Trophoblast cell (in vitro differentiated cells and primary cell): ENCODE results near the gene EXOC3L4.
A peak's percentile ranks its signal among the peaks of the same experiment; 100 is the strongest.

Source experiments
- DNase-seq, 2 donors: peaks; one replicate each; pipeline ENCODE4 v3.0.0-alpha.2; 2016
- H2AFZ ChIP-seq: 2 replicates; pipeline ENCODE4 v1.6.1; 2013; ENCODE audit warnings: low read length, moderate library complexity, mild to moderate bottlenecking; ENCODE audit not compliant: insufficient read depth, poor library complexity
- H2AK5ac ChIP-seq: 2 replicates; pipeline ENCODE4 v1.6.1; 2013; ENCODE audit warnings: mild to moderate bottlenecking, low read length
- H2BK120ac ChIP-seq: 2 replicates; pipeline ENCODE4 v1.6.1; 2013; ENCODE audit warnings: low read length, mild to moderate bottlenecking, moderate library complexity; ENCODE audit not compliant: insufficient read depth, poor library complexity
- H2BK12ac ChIP-seq: 2 replicates; pipeline ENCODE4 v1.6.1; 2013; ENCODE audit warnings: mild to moderate bottlenecking, low read length, moderate library complexity
- H2BK5ac ChIP-seq: 2 replicates; pipeline ENCODE4 v1.6.1; 2013; ENCODE audit warnings: low read length, low read depth, moderate library complexity, mild to moderate bottlenecking; ENCODE audit not compliant: poor library complexity
- H3K14ac ChIP-seq: 2 replicates; pipeline ENCODE4 v1.6.1; 2013; ENCODE audit warnings: mild to moderate bottlenecking, low read length
- H3K18ac ChIP-seq: 2 replicates; pipeline ENCODE4 v1.6.1; 2013; ENCODE audit warnings: mild to moderate bottlenecking, low read length
- H3K23ac ChIP-seq: 2 replicates; pipeline ENCODE4 v1.6.1; 2013; ENCODE audit warnings: low read length
- H3K27ac ChIP-seq: 2 replicates; pipeline ENCODE4 v1.5.1; 2013; ENCODE audit warnings: low read depth, mild to moderate bottlenecking, inconsistent platforms, low read length, moderate library complexity
- H3K27me3 ChIP-seq: 2 replicates; pipeline ENCODE4 v1.6.1; 2013; ENCODE audit warnings: inconsistent platforms, mild to moderate bottlenecking, low read length, moderate library complexity; ENCODE audit not compliant: insufficient read depth
- H3K36me3 ChIP-seq, 2 experiments: 1 replicate in 1 of 2; 2 replicates in 1 of 2; pipeline ENCODE4 v1.6.1; 2013; ENCODE audit warnings: low read length in 2 of 2, mild to moderate bottlenecking in 2 of 2, moderate library complexity in 1 of 2; ENCODE audit not compliant: insufficient read depth in 2 of 2, control insufficient read depth in 1 of 2
- H3K4ac ChIP-seq: 2 replicates; pipeline ENCODE4 v1.6.1; 2013; ENCODE audit warnings: low read depth, mild to moderate bottlenecking, low read length, moderate library complexity
- H3K4me1 ChIP-seq, 2 experiments: 1 replicate in 1 of 2; 2 replicates in 1 of 2; pipeline ENCODE4 v1.6.1; 2013; ENCODE audit warnings: low read length in 2 of 2, mild to moderate bottlenecking in 2 of 2, moderate library complexity in 1 of 2; ENCODE audit not compliant: insufficient read depth in 2 of 2, control insufficient read depth in 1 of 2
- H3K4me2 ChIP-seq: 2 replicates; pipeline ENCODE4 v1.6.1; 2013; ENCODE audit warnings: inconsistent platforms, mild to moderate bottlenecking, low read length, moderate library complexity
- H3K4me3 ChIP-seq: 2 replicates; pipeline ENCODE4 v1.5.1; 2013; ENCODE audit warnings: mild to moderate bottlenecking, low read depth, low read length, inconsistent platforms
- H3K79me1 ChIP-seq: one replicate; pipeline ENCODE4 v1.6.1; 2013; ENCODE audit warnings: low read length
- H3K79me2 ChIP-seq: 2 replicates; pipeline ENCODE4 v1.6.1; 2013; ENCODE audit warnings: low read length, mild to moderate bottlenecking; ENCODE audit not compliant: control insufficient read depth, insufficient read depth, poor library complexity
- H3K9ac ChIP-seq: 2 replicates; pipeline ENCODE4 v1.6.1; 2013; ENCODE audit warnings: mild to moderate bottlenecking, low read length
- H3K9me3 ChIP-seq: 2 replicates; pipeline ENCODE4 v1.6.1; 2013; ENCODE audit warnings: low read depth, mild to moderate bottlenecking, control low read depth, inconsistent platforms, low read length; ENCODE audit not compliant: insufficient read depth
- H4K12ac ChIP-seq: 2 replicates; pipeline ENCODE4 v1.6.1; 2013; ENCODE audit warnings: low read depth, mild to moderate bottlenecking, low read length, moderate library complexity
- H4K8ac ChIP-seq: 2 replicates; pipeline ENCODE4 v1.6.1; 2013; ENCODE audit warnings: low read depth, mild to moderate bottlenecking, low read length, moderate library complexity
- H4K91ac ChIP-seq: one replicate; pipeline ENCODE4 v1.6.1; 2013; ENCODE audit warnings: low read depth, mild to moderate bottlenecking, low read length, moderate library complexity
- WGBS: extraction: QIAGEN DNeasy Blood & Tissue Kit; methylation state at CpG from one replicate; pipeline ENCODE4 v1.1.7; 2013; ENCODE audit warnings: missing lambda C conversion rate; ENCODE audit not compliant: insufficient read length, insufficient coverage; ENCODE audit errors: extremely low coverage; 5-methylcytosine and 5-hydroxymethylcytosine counted together

The EXOC3L4 gene

GRCh38 chr14:103123634-103124500, 29.3 kb downstream of the EXOC3L4 start:
- Histone ChIP-seq H3K18ac (no peak overlapping the region), H3K27me3 (peaks cover 15% of the 10 kb centered on the region), H3K14ac (no peak overlapping the region), H3K27ac (no peak overlapping the region), H3K4me2 (peak overlapping the region; percentile 45), H3K23ac (no peak overlapping the region), H2AFZ (no peak overlapping the region), H3K9ac (no peak overlapping the region), H3K4me3 (no peak overlapping the region), H2BK5ac (no peak overlapping the region), H4K12ac (no peak overlapping the region), H2BK120ac (no peak overlapping the region), H3K9me3 (no peaks in the 10 kb centered on the region), H4K8ac (peak overlapping the region; percentile 5), H4K91ac (peak overlapping the region; percentile 27), H3K4ac (no peak overlapping the region), H2BK12ac (no peak overlapping the region), H3K36me3 (no peaks in the 10 kb centered on the region), H3K79me2 (no peaks in the 10 kb centered on the region), H3K79me1 (peaks cover 5% of the 10 kb centered on the region), H3K4me1 (peaks cover 15 to 28% of the 10 kb centered on the region in 2 experiments), H2AK5ac (no peak overlapping the region)
- peak; percentile 49 to 62 for DNase-seq
- WGBS: no CpG with 5 or more reads among the region's 48 CpGs

- Histone ChIP-seq H2AK5ac (no peak overlapping the region), H3K14ac (no peak overlapping the region), H4K12ac (no peak overlapping the region), H2AFZ (no peak overlapping the region), H3K27me3 (peaks cover 15% of the 10 kb centered on the region), H3K27ac (no peak overlapping the region), H3K79me2 (no peaks in the 10 kb centered on the region), H4K91ac (no peak overlapping the region), H3K9me3 (no peaks in the 10 kb centered on the region), H3K4me3 (no peak overlapping the region), H2BK12ac (no peak overlapping the region), H2BK120ac (no peak overlapping the region), H2BK5ac (no peak overlapping the region), H4K8ac (no peak overlapping the region), H3K4me1 (peaks cover 21 to 34% of the 10 kb centered on the region in 2 experiments), H3K9ac (no peak overlapping the region), H3K36me3 (no peaks in the 10 kb centered on the region), H3K4ac (no peak overlapping the region), H3K4me2 (no peak overlapping the region), H3K79me1 (peaks cover 5% of the 10 kb centered on the region), H3K23ac (no peak overlapping the region), H3K18ac (no peak overlapping the region)
- DNase-seq: no peak
- no CpG with 5 or more reads among the region's 5 CpGs for WGBS
These were observed 30.0 kb downstream of the EXOC3L4 start for GRCh38 chr14:103124501-103125001.

GRCh38 chr14:103125098-103126070, 30.9 kb downstream of the EXOC3L4 start:
- Histone ChIP-seq H3K9ac (no peak overlapping the region), H3K27me3 (peaks cover 15% of the 10 kb centered on the region), H3K79me2 (no peaks in the 10 kb centered on the region), H3K36me3 (no peaks in the 10 kb centered on the region), H3K4me1 (peaks cover 29 to 43% of the 10 kb centered on the region in 2 experiments), H3K9me3 (no peaks in the 10 kb centered on the region), H4K91ac (no peak overlapping the region), H3K23ac (no peak overlapping the region), H2BK12ac (no peak overlapping the region), H2BK5ac (no peak overlapping the region), H2AFZ (no peak overlapping the region), H3K18ac (no peak overlapping the region), H3K14ac (no peak overlapping the region), H3K4me2 (no peak overlapping the region), H2BK120ac (no peak overlapping the region), H4K8ac (no peak overlapping the region), H4K12ac (no peak overlapping the region), H2AK5ac (no peak overlapping the region), H3K4ac (no peak overlapping the region), H3K27ac (no peak overlapping the region), H3K4me3 (peak overlapping the region; percentile 20), H3K79me1 (peaks cover 5% of the 10 kb centered on the region)
- DNase-seq: peak in 1 of 2 donors; percentile 4
- no CpG with 5 or more reads among the region's 13 CpGs for WGBS

GRCh38 chr14:103126088-103126872, 31.8 kb downstream of the EXOC3L4 start:
- no peak overlapping the region for H4K91ac ChIP-seq
- DNase-seq: peak in 1 of 2 donors; percentile 39
- H3K18ac ChIP-seq: no peak overlapping the region
- H3K14ac ChIP-seq: no peak overlapping the region
- no peak overlapping the region for H4K12ac ChIP-seq
- no peak overlapping the region for H2BK12ac ChIP-seq
- H2AK5ac ChIP-seq: no peak overlapping the region
- H3K23ac ChIP-seq: no peak overlapping the region
- no peak overlapping the region for H2BK5ac ChIP-seq
- no peaks in the 10 kb centered on the region for H3K36me3 ChIP-seq
- peaks cover 15% of the 10 kb centered on the region for H3K27me3 ChIP-seq
- no peak overlapping the region for H4K8ac ChIP-seq
- peak overlapping the region; percentile 62 for H3K4me2 ChIP-seq
- H2BK120ac ChIP-seq: no peak overlapping the region
- H3K4ac ChIP-seq: no peak overlapping the region
- peak overlapping the region; percentile 1 for H3K4me3 ChIP-seq
- H3K9ac ChIP-seq: no peak overlapping the region
- no peaks in the 10 kb centered on the region for H3K79me2 ChIP-seq
- no peak overlapping the region for H2AFZ ChIP-seq
- no peaks in the 10 kb centered on the region for H3K9me3 ChIP-seq
- no peak overlapping the region for H3K27ac ChIP-seq
- peaks cover 31 to 50% of the 10 kb centered on the region in 2 experiments for H3K4me1 ChIP-seq
- WGBS: no CpG with 5 or more reads among the region's 22 CpGs
- H3K79me1 ChIP-seq: peaks cover 5% of the 10 kb centered on the region
